K562 (cell line): ENCODE data around the gene COL8A2. TPM values are rescaled to one million over a fixed set of nuclear protein-coding genes. Genes with fewer than 3 reads are reported as not detected.

Experiments used
- BCL6 ChIP-seq: fragments of 250-450 bp; sonication (Bioruptor Pico); IDR thresholded peaks from 2 replicates; pipeline ENCODE4 v1.4.0; 2020
- CTBP1 ChIP-seq: fragments of 450-650 bp; IDR thresholded peaks from 2 replicates; pipeline ENCODE4 v1.6.1; 2016; ENCODE audit warnings: borderline replicate concordance
- FUS ChIP-seq: fragments of 200-400 bp; formaldehyde crosslinking; optimal IDR thresholded peaks from 2 replicates; pipeline ENCODE3; 2017; ENCODE audit warnings: low read depth, low read length
- HDAC2 ChIP-seq: fragments of 450-650 bp; IDR thresholded peaks from 2 replicates; pipeline ENCODE4 v1.6.1; 2016; ENCODE audit warnings: mild to moderate bottlenecking
- MYC ChIP-seq, 2 experiments: fragments of 250-450 bp in 1 of 2; sonication (Bioruptor Pico) in 1 of 2; IDR thresholded peaks; 2 replicates each; pipeline versions ENCODE4 v1.5.1 to v1.6.1; 2012 to 2021; ENCODE audit warnings: low read depth in 2 of 2, borderline replicate concordance in 1 of 2, improper control_type of control experiment in 1 of 2, low read length in 1 of 2, mild to moderate bottlenecking in 1 of 2, moderate library complexity in 1 of 2
- NR3C1 ChIP-seq: sonication (generic); formaldehyde crosslinking; IDR thresholded peaks from 2 replicates; pipeline ENCODE4 v1.8.1; 2022; ENCODE audit warnings: missing genetic modification reagents
- SAFB2 ChIP-seq: fragments of 200-400 bp; formaldehyde crosslinking; IDR thresholded peaks from 2 replicates; pipeline ENCODE4 v1.6.1; 2018; ENCODE audit warnings: borderline replicate concordance, low read length, low read depth, moderate library complexity; ENCODE audit not compliant: severe bottlenecking
- SLC30A9 ChIP-seq: fragments of 250-450 bp; sonication (Bioruptor Pico); IDR thresholded peaks from 2 replicates; pipeline ENCODE4 v1.8.0; 2022; ENCODE audit warnings: mild to moderate bottlenecking, moderate library complexity
- SMC3 ChIP-seq: conservative IDR thresholded peaks from 2 replicates; pipeline ENCODE4 v1.6.1; 2011; ENCODE audit warnings: low read depth, low read length, improper control_type of control experiment; ENCODE audit not compliant: insufficient read depth
- SP1 ChIP-seq: sonication (generic); formaldehyde crosslinking; IDR thresholded peaks from 2 replicates; pipeline ENCODE4 v1.8.1; 2022; ENCODE audit warnings: mild to moderate bottlenecking, missing genetic modification reagents
- TARDBP ChIP-seq: fragments of 450-650 bp; IDR thresholded peaks from 2 replicates; pipeline ENCODE4 v1.6.1; 2016
- ZKSCAN3 ChIP-seq: fragments of 250-450 bp; sonication (Bioruptor Pico); IDR thresholded peaks from 2 replicates; pipeline ENCODE4 v1.4.0; 2020
- ZNF282 ChIP-seq: sonication (generic); formaldehyde crosslinking; IDR thresholded peaks from 2 replicates; pipeline ENCODE4 v1.8.1; 2023; ENCODE audit warnings: missing genetic modification reagents
- ZNF785 ChIP-seq: fragments of 250-450 bp; sonication (Bioruptor Pico); IDR thresholded peaks from 2 replicates; pipeline ENCODE4 v1.4.0; 2020; ENCODE audit warnings: mild to moderate bottlenecking
- polyA plus RNA-seq, 8 experiments: library from polyadenylated mRNA; depleted of rRNA in 4 of 8; stranded (reverse) in 5 of 8; unstranded in 3 of 8; fragments of >200 nt; fragmentation: Nextera tagmentation in 2 of 8; fragmentation: Illumina TruSeq in 1 of 8; extraction: Ambion mirVana in 2 of 8; extraction: Trizol in 1 of 8; gene quantifications; 2 replicates each; pipeline versions ENCODE4 v1.2.1 to v1.2.3, GENCODE V29; 2011 to 2014; ENCODE audit warnings: inconsistent platforms in 1 of 8, missing spikeins in 1 of 8
- total RNA-seq, 7 experiments: library from RNA; depleted of rRNA in 6 of 7; stranded (reverse); fragments of >200 nt in 6 of 7; fragmentation: Illumina TruSeq in 2 of 7; extraction: Trizol in 2 of 7; gene quantifications; 2 replicates each; pipeline versions ENCODE4 v1.2.1 to v1.2.3, GENCODE V29; 2011 to 2021; ENCODE audit warnings: low replicate concordance in 1 of 7
- TF ChIP-seq, protein P1 (sequence below): IDR thresholded peaks from 2 replicates; pipeline ENCODE4 v1.6.1; 2011; ENCODE audit warnings: borderline replicate concordance, low read depth, mild to moderate bottlenecking, moderate library complexity, low read length; ENCODE audit not compliant: insufficient read depth, poor library complexity, severe bottlenecking
- TF ChIP-seq, protein P2 (sequence below), 3 experiments: IDR thresholded peaks in 2 of 3; conservative IDR thresholded peaks in 1 of 3; 2 replicates each; pipeline ENCODE4 v1.5.1; 2011 to 2012; ENCODE audit warnings: low read length in 3 of 3, mild to moderate bottlenecking in 3 of 3, control low read depth in 2 of 3, improper control_type of control experiment in 1 of 3, inconsistent platforms in 1 of 3, low read depth in 1 of 3, mixed read lengths in 1 of 3, moderate library complexity in 1 of 3; ENCODE audit not compliant: insufficient read depth in 2 of 3
- TF ChIP-seq, protein P3 (sequence below): sonication (generic); formaldehyde crosslinking; IDR thresholded peaks from 2 replicates; pipeline ENCODE4 v1.9.0; 2022; ENCODE audit warnings: mild to moderate bottlenecking, missing genetic modification reagents
- TF ChIP-seq, protein P4 (sequence below): sonication (generic); formaldehyde crosslinking; IDR thresholded peaks from 2 replicates; pipeline ENCODE4 v1.8.1; 2022; ENCODE audit warnings: missing genetic modification reagents
- TF ChIP-seq, protein P5 (sequence below), 2 experiments: IDR thresholded peaks; 2 replicates each; pipeline ENCODE4 v1.6.1; 2011; ENCODE audit warnings: borderline replicate concordance in 1 of 2, control low read depth in 1 of 2, low read depth in 1 of 2, low read length in 1 of 2, mild to moderate bottlenecking in 1 of 2, mixed read lengths in 1 of 2, moderate library complexity in 1 of 2; ENCODE audit not compliant: insufficient read depth in 1 of 2, insufficient read length in 1 of 2, poor library complexity in 1 of 2, severe bottlenecking in 1 of 2; ENCODE audit errors: extremely low read depth in 1 of 2

The COL8A2 gene
- total and polyA plus RNA-seq, 9 of the 15 experiments (the other 6 are each of a cell fraction or from before 2014, with no cell fraction given), result 0.03 to 0.14 (median 0.04) TPM; not detected in 5

DNA sequence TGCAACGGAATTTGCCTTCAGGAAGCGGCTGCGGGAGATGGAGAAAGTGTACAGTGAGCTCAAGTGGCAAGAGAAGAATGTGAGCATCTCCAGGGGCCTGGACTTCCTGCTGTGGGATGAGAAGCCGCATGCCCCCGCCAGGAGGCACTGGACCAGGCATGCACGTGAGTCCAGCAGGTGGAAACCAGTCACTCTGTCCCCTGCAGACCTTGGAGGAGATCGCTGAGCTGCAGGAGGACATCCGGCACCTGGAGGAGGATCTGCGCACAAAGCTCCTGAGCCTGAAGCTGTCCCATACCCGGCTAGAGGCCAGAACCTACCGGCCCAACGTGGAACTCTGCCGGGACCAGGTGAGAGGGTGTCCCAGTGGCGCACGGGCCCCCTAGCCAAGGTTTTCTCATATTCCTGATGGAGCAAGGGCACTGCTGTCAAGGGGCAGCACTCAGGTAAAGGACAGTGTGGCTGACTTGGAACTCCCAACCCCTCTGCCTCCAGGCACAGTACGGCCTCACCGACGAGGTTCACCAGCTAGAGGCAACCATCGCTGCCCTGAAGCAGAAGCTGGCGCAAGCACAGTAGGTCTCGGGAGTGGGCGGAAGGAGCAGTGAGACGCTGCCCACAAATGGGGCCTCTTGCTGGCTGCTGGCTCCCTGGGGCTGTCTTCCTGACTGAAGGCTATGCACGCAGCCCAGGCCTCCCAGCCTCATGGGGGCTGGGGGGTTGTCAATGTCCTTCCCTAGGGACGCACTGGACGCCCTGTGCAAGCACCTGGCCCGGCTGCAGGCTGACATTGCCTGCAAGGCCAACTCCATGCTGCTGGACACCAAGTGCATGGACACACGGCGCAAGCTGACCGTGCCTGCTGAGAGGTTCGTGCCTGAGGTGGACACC lies 37.5 kb downstream of the COL8A2 start (continued):
- TF ChIP-seq, protein P1, sequence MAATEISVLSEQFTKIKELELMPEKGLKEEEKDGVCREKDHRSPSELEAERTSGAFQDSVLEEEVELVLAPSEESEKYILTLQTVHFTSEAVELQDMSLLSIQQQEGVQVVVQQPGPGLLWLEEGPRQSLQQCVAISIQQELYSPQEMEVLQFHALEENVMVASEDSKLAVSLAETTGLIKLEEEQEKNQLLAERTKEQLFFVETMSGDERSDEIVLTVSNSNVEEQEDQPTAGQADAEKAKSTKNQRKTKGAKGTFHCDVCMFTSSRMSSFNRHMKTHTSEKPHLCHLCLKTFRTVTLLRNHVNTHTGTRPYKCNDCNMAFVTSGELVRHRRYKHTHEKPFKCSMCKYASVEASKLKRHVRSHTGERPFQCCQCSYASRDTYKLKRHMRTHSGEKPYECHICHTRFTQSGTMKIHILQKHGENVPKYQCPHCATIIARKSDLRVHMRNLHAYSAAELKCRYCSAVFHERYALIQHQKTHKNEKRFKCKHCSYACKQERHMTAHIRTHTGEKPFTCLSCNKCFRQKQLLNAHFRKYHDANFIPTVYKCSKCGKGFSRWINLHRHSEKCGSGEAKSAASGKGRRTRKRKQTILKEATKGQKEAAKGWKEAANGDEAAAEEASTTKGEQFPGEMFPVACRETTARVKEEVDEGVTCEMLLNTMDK, result peak; percentile 12
- TF ChIP-seq ZKSCAN3 (no peak), HDAC2 (no peak), ZNF785 (CRISPR knock-in tag) (no peak), ZNF282 (no peak), CTBP1 (no peak), NR3C1 (CRISPR knock-in tag) (0 out of 2 replicates have a peak, but pooled peaks have one; percentile 20), MYC (IDR thresholded peaks at IDR 0.05; ENCODE audit: low read depth, low read length) (0 out of 2 replicates have a peak, but pooled peaks have one; percentile 37), MYC (CRISPR knock-in tag; IDR thresholded peaks at IDR 0.05; ENCODE audit: borderline replicate concordance, low read depth) (no peak), SLC30A9 (CRISPR knock-in tag) (no peak), BCL6 (CRISPR knock-in tag) (no peak), SAFB2 (no peak), FUS (no peak), SMC3 (0 out of 2 replicates have a peak, but pooled peaks have one; percentile 5), TARDBP (no peak), SP1 (CRISPR knock-in tag) (no peak)
- TF ChIP-seq, protein P2, sequence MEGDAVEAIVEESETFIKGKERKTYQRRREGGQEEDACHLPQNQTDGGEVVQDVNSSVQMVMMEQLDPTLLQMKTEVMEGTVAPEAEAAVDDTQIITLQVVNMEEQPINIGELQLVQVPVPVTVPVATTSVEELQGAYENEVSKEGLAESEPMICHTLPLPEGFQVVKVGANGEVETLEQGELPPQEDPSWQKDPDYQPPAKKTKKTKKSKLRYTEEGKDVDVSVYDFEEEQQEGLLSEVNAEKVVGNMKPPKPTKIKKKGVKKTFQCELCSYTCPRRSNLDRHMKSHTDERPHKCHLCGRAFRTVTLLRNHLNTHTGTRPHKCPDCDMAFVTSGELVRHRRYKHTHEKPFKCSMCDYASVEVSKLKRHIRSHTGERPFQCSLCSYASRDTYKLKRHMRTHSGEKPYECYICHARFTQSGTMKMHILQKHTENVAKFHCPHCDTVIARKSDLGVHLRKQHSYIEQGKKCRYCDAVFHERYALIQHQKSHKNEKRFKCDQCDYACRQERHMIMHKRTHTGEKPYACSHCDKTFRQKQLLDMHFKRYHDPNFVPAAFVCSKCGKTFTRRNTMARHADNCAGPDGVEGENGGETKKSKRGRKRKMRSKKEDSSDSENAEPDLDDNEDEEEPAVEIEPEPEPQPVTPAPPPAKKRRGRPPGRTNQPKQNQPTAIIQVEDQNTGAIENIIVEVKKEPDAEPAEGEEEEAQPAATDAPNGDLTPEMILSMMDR (IDR thresholded peaks at IDR 0.05 in 2 of 3, conservative IDR thresholded peaks at IDR 0.05 in 1 of 3; ENCODE audit: insufficient read depth in 2 of 3, low read depth in 1 of 3, low read length in 3 of 3), result peak; percentile 28 to 72 (median 37); a peak in 4 of 6 replicates
- TF ChIP-seq, protein P3, sequence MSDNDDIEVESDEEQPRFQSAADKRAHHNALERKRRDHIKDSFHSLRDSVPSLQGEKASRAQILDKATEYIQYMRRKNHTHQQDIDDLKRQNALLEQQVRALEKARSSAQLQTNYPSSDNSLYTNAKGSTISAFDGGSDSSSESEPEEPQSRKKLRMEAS (CRISPR knock-in tag), result 0 out of 2 replicates have a peak, but pooled peaks have one; percentile 9
- TF ChIP-seq, protein P4, sequence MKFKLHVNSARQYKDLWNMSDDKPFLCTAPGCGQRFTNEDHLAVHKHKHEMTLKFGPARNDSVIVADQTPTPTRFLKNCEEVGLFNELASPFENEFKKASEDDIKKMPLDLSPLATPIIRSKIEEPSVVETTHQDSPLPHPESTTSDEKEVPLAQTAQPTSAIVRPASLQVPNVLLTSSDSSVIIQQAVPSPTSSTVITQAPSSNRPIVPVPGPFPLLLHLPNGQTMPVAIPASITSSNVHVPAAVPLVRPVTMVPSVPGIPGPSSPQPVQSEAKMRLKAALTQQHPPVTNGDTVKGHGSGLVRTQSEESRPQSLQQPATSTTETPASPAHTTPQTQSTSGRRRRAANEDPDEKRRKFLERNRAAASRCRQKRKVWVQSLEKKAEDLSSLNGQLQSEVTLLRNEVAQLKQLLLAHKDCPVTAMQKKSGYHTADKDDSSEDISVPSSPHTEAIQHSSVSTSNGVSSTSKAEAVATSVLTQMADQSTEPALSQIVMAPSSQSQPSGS, result no peak
- TF ChIP-seq, protein P5, sequence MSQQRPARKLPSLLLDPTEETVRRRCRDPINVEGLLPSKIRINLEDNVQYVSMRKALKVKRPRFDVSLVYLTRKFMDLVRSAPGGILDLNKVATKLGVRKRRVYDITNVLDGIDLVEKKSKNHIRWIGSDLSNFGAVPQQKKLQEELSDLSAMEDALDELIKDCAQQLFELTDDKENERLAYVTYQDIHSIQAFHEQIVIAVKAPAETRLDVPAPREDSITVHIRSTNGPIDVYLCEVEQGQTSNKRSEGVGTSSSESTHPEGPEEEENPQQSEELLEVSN (IDR thresholded peaks at IDR 0.05; ENCODE audit: borderline replicate concordance in 1 of 2, extremely low read depth in 1 of 2, insufficient read depth in 1 of 2, insufficient read length in 1 of 2, low read depth in 1 of 2, low read length in 1 of 2, poor library complexity in 1 of 2, severe bottlenecking in 1 of 2), result peak in 1 of 2 experiments; percentile 45
